ENCODE data around the gene TMEM202.
"Not testable (repeated sequence)": the region's sequence is repeated elsewhere in the genome, so short reads cannot be mapped to it uniquely, and the experiment has no call there.

- TF ChIP-seq CTCF (IDR thresholded peaks at IDR 0.05 in 4 of 5, conservative IDR thresholded peaks at IDR 0.05 in 1 of 5); POLR2A (IDR thresholded peaks at IDR 0.05): not testable (repeated sequence)
Observed at GRCh38 chr15:72442848-72443247, 44.7 kb downstream of the TMEM202 start.

Data from gastrocnemius medialis (tissue), 4 donors.